Sigmoid colon (tissue), 4 donors: Measurements from ENCODE around the gene CRYGS.

ENCODE experiments used
- EP300 ChIP-seq, 4 donors: sonication (generic); formaldehyde crosslinking; IDR thresholded peaks; one replicate each; pipeline ENCODE4 v1.6.1; 2017; ENCODE audit warnings: antibody characterized with exemption in 4 of 4
- POLR2AphosphoS5 ChIP-seq, 4 donors: sonication (generic); formaldehyde crosslinking; IDR thresholded peaks; one replicate each; pipeline ENCODE4 v1.6.1; 2017; ENCODE audit warnings: antibody characterized with exemption in 4 of 4
- TF ChIP-seq, protein P1 (sequence below), 4 experiments: fragments of 450-650 bp in 3 of 4; fragments of 200-600 bp in 1 of 4; IDR thresholded peaks; one replicate each; pipeline ENCODE4 v1.5.1; 2016 to 2019; ENCODE audit warnings: antibody characterized with exemption in 4 of 4, mild to moderate bottlenecking in 3 of 4, moderate library complexity in 2 of 4

DNA sequence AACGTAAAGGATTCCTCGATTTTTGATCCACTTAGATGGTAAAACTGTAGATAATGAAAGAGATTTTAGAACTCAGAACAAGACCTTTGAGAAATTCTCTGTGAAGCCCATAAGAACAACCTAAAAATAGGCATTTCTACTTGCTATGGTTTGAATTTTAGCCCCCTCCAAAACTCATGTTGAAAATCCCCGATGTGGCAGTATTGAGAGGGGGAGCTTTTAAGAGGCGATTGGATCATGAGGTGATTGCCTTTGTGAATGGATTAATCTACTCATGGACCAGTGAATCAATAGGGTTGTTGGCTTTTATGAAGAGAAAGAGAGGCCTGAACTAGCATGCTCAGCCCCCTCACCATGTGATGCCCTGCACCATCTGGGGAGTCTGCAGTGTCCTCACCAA, 48.5 kb upstream of the CRYGS start:
- TF ChIP-seq, protein P1, sequence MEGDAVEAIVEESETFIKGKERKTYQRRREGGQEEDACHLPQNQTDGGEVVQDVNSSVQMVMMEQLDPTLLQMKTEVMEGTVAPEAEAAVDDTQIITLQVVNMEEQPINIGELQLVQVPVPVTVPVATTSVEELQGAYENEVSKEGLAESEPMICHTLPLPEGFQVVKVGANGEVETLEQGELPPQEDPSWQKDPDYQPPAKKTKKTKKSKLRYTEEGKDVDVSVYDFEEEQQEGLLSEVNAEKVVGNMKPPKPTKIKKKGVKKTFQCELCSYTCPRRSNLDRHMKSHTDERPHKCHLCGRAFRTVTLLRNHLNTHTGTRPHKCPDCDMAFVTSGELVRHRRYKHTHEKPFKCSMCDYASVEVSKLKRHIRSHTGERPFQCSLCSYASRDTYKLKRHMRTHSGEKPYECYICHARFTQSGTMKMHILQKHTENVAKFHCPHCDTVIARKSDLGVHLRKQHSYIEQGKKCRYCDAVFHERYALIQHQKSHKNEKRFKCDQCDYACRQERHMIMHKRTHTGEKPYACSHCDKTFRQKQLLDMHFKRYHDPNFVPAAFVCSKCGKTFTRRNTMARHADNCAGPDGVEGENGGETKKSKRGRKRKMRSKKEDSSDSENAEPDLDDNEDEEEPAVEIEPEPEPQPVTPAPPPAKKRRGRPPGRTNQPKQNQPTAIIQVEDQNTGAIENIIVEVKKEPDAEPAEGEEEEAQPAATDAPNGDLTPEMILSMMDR (IDR thresholded peaks at IDR 0.05), result no peak
- TF ChIP-seq EP300 (IDR thresholded peaks at IDR 0.05) (no peak), POLR2AphosphoS5 (IDR thresholded peaks at IDR 0.05) (no peak)
